GM12801 (cell line): ENCODE measurements around the gene P2RX7.

Experiments used
- CTCF ChIP-seq: IDR thresholded peaks from one replicate; pipeline ENCODE4 v1.5.1; 2011; ENCODE audit warnings: control low read depth; ENCODE audit not compliant: insufficient read length; ENCODE audit errors: extremely low read depth

Gene P2RX7

DNA sequence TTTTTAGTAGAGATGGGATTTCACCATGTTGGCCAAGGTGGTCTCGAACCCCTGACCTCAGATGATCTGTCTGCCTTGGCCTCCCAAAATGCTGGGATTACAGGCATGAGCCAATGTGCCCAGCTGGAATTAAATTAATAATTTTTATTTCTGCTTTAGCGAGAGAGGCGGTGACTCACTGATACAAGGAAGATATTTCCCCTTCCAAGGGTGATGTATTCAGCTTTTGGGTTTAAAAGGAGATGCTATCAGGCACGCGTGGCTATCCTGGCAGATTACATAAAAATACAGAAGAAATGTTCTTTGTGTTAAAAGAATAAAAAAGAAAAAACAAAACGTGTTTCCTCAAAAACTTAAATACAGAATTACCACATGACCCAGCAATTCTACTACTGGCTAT, 12.4 kb upstream of the P2RX7 start:
- TF ChIP-seq CTCF = no peak

DNA sequence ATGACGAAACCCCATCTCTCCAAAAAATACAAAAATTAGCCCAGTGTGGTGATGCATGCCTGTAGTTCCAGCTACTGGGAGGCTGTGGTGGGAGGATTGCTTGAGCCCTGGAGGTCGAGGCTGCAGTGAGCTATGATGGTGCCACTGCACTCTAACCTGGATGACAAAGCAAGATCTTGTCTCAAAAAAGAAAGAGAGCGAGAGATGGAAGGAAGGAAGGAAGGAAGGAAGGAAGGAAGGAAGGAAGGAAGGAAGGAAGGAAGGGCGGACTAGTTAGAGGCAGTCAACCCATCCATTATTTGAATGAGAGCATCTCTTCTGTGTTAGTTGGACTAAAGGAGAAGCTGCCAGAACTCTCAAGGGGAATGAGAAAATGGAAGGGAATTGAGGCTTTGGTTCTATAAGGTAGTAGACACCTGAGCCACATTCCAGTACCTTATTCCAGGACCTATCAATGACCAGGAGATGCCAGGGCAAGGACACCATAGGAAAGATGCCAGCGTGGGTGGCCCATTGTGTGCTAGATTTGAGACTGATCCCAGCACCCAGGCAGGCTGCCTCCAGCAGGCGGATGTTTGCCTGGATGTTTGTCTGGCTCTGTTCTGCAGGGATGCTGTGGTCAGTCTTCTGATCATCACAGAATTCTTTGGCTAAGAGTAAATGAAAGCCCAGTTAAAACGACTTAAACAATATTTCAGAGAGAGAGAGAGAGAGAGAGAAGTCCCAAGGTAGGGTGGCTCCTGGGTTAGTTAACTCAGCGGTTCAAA, 11.5 kb upstream of the P2RX7 start:
- no peak for TF ChIP-seq CTCF

DNA sequence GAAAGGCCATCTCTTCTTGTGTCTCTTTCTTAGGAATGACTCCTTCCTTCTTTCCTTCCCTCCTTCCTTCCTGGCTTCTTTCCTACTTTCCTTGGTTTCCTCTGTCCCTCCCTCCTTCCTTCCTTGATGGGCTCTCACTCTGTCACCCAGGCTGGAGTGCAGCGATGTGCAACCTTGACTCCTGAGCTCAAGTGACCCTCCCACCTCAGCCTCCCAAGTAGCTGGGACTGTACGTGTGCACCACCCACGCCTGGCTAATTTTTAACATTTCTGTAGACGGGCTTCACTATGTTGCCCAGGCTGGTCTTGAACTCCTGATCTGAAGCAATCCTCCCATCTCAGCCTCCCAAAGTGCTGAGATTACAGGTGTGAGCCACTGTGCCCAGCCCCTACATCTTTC, 10.9 kb upstream of the P2RX7 start:
- TF ChIP-seq CTCF = no peak

- TF ChIP-seq CTCF = no peak
Observed at GRCh38 chr12:121123488-121123887, 9.2 kb upstream of the P2RX7 start.

- no peak for TF ChIP-seq CTCF
Observed at GRCh38 chr12:121124402-121125109, 8.1 kb upstream of the P2RX7 start.

- no peak for TF ChIP-seq CTCF
Observed at GRCh38 chr12:121127501-121127900, 5.2 kb upstream of the P2RX7 start.

GRCh38 chr12:121128908-121129810, 3.5 kb upstream of the P2RX7 start:
- no peak for TF ChIP-seq CTCF
